WTC11 (cell line): ENCODE measurements around the gene RGS12. TPM values are rescaled to one million over a fixed set of nuclear protein-coding genes. Genes with fewer than 3 reads are reported as not detected.

ENCODE experiments used
- ATAC-seq: fragments of 200-7000 bp; cut with Tn5 transposase; 2 replicates; pipeline ENCODE4 v1.10.0; 2021; ENCODE audit warnings: mild to moderate bottlenecking, moderate library complexity
- CTCF ChIA-PET: fragments of 300-600 bp; sonication (Branson Sonifier 250); formaldehyde crosslinking; loops from one replicate; lab custom pipeline; 2021; ENCODE audit warnings: antibody characterized with exemption; lab: Charles Lee
- POLR2A ChIA-PET: fragments of 350-600 bp; sonication (Branson Sonifier 250); formaldehyde crosslinking; loops from one replicate; lab custom pipeline; 2021; ENCODE audit warnings: antibody characterized with exemption; lab: Charles Lee
- DNase-seq: peaks from one replicate; pipeline ENCODE4 v3.0.0; 2021; ENCODE audit warnings: low spot score
- H3K27ac Mint-ChIP-seq: 2 replicates; pipeline ENCODE4 v1.8.0; 2021; ENCODE audit warnings: mixed read lengths
- H3K27me3 Mint-ChIP-seq: 2 replicates; pipeline ENCODE4 v1.8.0; 2021; ENCODE audit warnings: low read depth, mild to moderate bottlenecking, moderate library complexity, mixed read lengths
- H3K36me3 Mint-ChIP-seq: 2 replicates; pipeline ENCODE4 v1.8.0; 2021; ENCODE audit warnings: mixed read lengths
- H3K4me1 Mint-ChIP-seq: 2 replicates; pipeline ENCODE4 v1.8.0; 2022; ENCODE audit warnings: mixed read lengths
- H3K4me3 Mint-ChIP-seq: 2 replicates; pipeline ENCODE4 v1.8.0; 2021; ENCODE audit warnings: mild to moderate bottlenecking, moderate library complexity, mixed read lengths
- H3K9me3 Mint-ChIP-seq: 2 replicates; pipeline ENCODE4 v1.8.0; 2021; ENCODE audit warnings: mixed read lengths
- CBFB ChIP-seq: sonication (generic); formaldehyde crosslinking; IDR thresholded peaks from 2 replicates; pipeline ENCODE4 v1.8.1; 2022; ENCODE audit warnings: mild to moderate bottlenecking, low read depth, missing genetic modification reagents
- CREB1 ChIP-seq: sonication (generic); formaldehyde crosslinking; IDR thresholded peaks from 2 replicates; pipeline ENCODE4 v1.8.0; 2023; ENCODE audit warnings: mild to moderate bottlenecking, missing genetic modification reagents
- FOXK1 ChIP-seq: sonication (generic); formaldehyde crosslinking; IDR thresholded peaks from 2 replicates; pipeline ENCODE4 v1.8.0; 2022; ENCODE audit warnings: mild to moderate bottlenecking, moderate library complexity, missing genetic modification reagents
- GTF2I ChIP-seq: fragments of 250-450 bp; sonication (Bioruptor Pico); conservative IDR thresholded peaks from 2 replicates; pipeline ENCODE4 v1.4.0; 2021; ENCODE audit warnings: mild to moderate bottlenecking
- HMGA2 ChIP-seq: fragments of 250-450 bp; sonication (Bioruptor Pico); IDR thresholded peaks from 2 replicates; pipeline ENCODE4 v1.4.0; 2021; ENCODE audit warnings: mild to moderate bottlenecking, moderate library complexity
- KAT7 ChIP-seq: sonication (generic); formaldehyde crosslinking; IDR thresholded peaks from 2 replicates; pipeline ENCODE4 v1.8.1; 2023; ENCODE audit warnings: missing genetic modification reagents, mild to moderate bottlenecking, borderline replicate concordance
- MAX ChIP-seq: sonication (generic); formaldehyde crosslinking; IDR thresholded peaks from 2 replicates; pipeline ENCODE4 v1.8.0; 2022; ENCODE audit warnings: mild to moderate bottlenecking, missing genetic modification reagents
- PRDM15 ChIP-seq: sonication (generic); formaldehyde crosslinking; IDR thresholded peaks from 2 replicates; pipeline ENCODE4 v1.8.0; 2022; ENCODE audit warnings: missing genetic modification reagents
- RORB ChIP-seq: fragments of 250-450 bp; sonication (Bioruptor Pico); IDR thresholded peaks from 2 replicates; pipeline ENCODE4 v1.9.0; 2021; ENCODE audit warnings: mild to moderate bottlenecking
- TCF7 ChIP-seq: sonication (generic); formaldehyde crosslinking; IDR thresholded peaks from 2 replicates; pipeline ENCODE4 v1.8.0; 2022; ENCODE audit warnings: mild to moderate bottlenecking, low read depth, missing genetic modification reagents, moderate library complexity
- USF1 ChIP-seq: sonication (generic); formaldehyde crosslinking; IDR thresholded peaks from 2 replicates; pipeline ENCODE4 v1.8.0; 2022; ENCODE audit warnings: mild to moderate bottlenecking, missing genetic modification reagents
- ZNF281 ChIP-seq: sonication (generic); formaldehyde crosslinking; IDR thresholded peaks from 2 replicates; pipeline ENCODE4 v1.8.0; 2023; ENCODE audit warnings: mild to moderate bottlenecking, missing genetic modification reagents
- ZNF416 ChIP-seq: fragments of 250-450 bp; sonication (Bioruptor Pico); IDR thresholded peaks from 2 replicates; pipeline ENCODE4 v1.9.0; 2021; ENCODE audit warnings: mild to moderate bottlenecking, inconsistent platforms
- ZNF423 ChIP-seq: fragments of 250-450 bp; sonication (Bioruptor Pico); IDR thresholded peaks from 2 replicates; pipeline ENCODE4 v2.1.2; 2022; ENCODE audit warnings: mild to moderate bottlenecking, moderate library complexity
- total RNA-seq: library from RNA; stranded (reverse); gene quantifications from 3 replicates; pipeline ENCODE4 v1.2.3, GENCODE V29; 2021
- TF ChIP-seq, protein P1 (sequence below): sonication (generic); formaldehyde crosslinking; IDR thresholded peaks from 2 replicates; pipeline ENCODE4 v1.8.1; 2023; ENCODE audit warnings: mild to moderate bottlenecking, missing genetic modification reagents, borderline replicate concordance
- TF ChIP-seq, protein P2 (sequence below): fragments of 250-450 bp; sonication (Bioruptor Pico); IDR thresholded peaks from 2 replicates; pipeline ENCODE4 v1.9.0; 2021; ENCODE audit warnings: mild to moderate bottlenecking
- TF ChIP-seq, protein P3 (sequence below): sonication (generic); formaldehyde crosslinking; IDR thresholded peaks from 2 replicates; pipeline ENCODE4 v1.8.1; 2023; ENCODE audit warnings: mild to moderate bottlenecking, missing genetic modification reagents, moderate library complexity
- TF ChIP-seq, protein P4 (sequence below): fragments of 250-450 bp; sonication (Bioruptor Pico); IDR thresholded peaks from 2 replicates; pipeline ENCODE4 v1.9.0; 2021; ENCODE audit warnings: mild to moderate bottlenecking

The RGS12 gene
- total RNA-seq, 1 experiment from 2014 or later: 21.0 TPM

DNA sequence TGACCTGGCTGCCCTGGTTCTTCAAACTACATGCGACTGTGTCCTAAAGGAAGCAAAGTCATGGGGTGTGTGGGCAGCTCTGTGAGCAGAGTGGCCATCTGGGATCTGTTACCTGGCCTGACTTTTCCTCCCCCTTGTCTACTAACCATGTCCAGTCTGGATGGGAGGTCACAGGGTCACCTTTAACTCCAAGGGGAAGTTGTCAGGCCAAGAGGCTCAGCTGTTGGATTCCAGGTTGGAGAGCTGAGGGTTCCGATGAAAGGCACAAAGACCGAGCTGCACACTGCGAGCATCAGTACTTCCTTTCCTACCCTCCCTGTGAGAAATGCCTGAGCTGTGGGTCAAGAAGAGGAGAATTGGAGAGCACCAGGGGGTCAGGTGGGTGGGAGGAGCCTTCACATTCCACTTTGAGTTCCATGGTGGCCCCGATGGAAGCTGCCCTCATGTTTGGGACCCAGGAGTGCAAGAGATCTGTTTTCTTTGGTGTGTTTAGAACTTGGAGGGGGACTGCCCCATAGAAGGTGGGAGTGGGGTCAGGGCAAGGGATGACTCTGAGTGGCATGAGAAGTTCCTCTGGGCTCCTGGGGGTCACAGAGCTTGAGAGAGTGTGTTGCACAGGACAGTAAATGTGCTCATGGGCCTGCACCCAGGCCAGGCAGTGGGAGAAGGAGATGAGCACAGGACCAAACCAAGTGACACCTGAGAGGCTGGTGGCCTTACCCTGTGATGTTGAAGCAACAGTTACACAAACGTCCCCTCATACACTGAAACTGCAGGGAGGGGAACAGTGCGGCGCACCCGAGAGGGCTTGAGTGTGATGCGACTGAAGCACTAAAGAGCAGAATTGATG lies 36.2 kb downstream of the RGS12 start (continued):
- TF ChIP-seq, protein P1, sequence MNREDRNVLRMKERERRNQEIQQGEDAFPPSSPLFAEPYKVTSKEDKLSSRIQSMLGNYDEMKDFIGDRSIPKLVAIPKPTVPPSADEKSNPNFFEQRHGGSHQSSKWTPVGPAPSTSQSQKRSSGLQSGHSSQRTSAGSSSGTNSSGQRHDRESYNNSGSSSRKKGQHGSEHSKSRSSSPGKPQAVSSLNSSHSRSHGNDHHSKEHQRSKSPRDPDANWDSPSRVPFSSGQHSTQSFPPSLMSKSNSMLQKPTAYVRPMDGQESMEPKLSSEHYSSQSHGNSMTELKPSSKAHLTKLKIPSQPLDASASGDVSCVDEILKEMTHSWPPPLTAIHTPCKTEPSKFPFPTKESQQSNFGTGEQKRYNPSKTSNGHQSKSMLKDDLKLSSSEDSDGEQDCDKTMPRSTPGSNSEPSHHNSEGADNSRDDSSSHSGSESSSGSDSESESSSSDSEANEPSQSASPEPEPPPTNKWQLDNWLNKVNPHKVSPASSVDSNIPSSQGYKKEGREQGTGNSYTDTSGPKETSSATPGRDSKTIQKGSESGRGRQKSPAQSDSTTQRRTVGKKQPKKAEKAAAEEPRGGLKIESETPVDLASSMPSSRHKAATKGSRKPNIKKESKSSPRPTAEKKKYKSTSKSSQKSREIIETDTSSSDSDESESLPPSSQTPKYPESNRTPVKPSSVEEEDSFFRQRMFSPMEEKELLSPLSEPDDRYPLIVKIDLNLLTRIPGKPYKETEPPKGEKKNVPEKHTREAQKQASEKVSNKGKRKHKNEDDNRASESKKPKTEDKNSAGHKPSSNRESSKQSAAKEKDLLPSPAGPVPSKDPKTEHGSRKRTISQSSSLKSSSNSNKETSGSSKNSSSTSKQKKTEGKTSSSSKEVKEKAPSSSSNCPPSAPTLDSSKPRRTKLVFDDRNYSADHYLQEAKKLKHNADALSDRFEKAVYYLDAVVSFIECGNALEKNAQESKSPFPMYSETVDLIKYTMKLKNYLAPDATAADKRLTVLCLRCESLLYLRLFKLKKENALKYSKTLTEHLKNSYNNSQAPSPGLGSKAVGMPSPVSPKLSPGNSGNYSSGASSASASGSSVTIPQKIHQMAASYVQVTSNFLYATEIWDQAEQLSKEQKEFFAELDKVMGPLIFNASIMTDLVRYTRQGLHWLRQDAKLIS: no peak
- TF ChIP-seq, protein P2, sequence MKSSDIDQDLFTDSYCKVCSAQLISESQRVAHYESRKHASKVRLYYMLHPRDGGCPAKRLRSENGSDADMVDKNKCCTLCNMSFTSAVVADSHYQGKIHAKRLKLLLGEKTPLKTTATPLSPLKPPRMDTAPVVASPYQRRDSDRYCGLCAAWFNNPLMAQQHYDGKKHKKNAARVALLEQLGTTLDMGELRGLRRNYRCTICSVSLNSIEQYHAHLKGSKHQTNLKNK (CRISPR knock-in tag): no peak
- TF ChIP-seq HMGA2: no peak
- no peak for TF ChIP-seq PRDM15 (CRISPR knock-in tag)
- no peak for TF ChIP-seq TCF7 (CRISPR knock-in tag)

GRCh38 chr4:3329887-3330286 lies 37.1 kb downstream of the RGS12 start:
- ChIA-PET POLR2A (no interaction called here), CTCF (interaction anchor here (0.6 kb wide), 1 partner anchor 11 kb away, joined by 3 read pairs; no protein-coding TSS in a partner anchor)
- no peak for TF ChIP-seq FOXK1 (CRISPR knock-in tag)
- no peak for TF ChIP-seq MAX (CRISPR knock-in tag)
- TF ChIP-seq, protein P3, sequence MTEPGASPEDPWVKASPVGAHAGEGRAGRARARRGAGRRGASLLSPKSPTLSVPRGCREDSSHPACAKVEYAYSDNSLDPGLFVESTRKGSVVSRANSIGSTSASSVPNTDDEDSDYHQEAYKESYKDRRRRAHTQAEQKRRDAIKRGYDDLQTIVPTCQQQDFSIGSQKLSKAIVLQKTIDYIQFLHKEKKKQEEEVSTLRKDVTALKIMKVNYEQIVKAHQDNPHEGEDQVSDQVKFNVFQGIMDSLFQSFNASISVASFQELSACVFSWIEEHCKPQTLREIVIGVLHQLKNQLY (CRISPR knock-in tag): no peak
- no peak for TF ChIP-seq KAT7
- no peak for TF ChIP-seq ZNF416 (CRISPR knock-in tag)
- no peak for TF ChIP-seq ZNF281
- TF ChIP-seq ZNF423 (CRISPR knock-in tag): no peak
- no peak for TF ChIP-seq TCF7 (CRISPR knock-in tag)
- TF ChIP-seq CREB1 (CRISPR knock-in tag): no peak
- TF ChIP-seq, protein P4, sequence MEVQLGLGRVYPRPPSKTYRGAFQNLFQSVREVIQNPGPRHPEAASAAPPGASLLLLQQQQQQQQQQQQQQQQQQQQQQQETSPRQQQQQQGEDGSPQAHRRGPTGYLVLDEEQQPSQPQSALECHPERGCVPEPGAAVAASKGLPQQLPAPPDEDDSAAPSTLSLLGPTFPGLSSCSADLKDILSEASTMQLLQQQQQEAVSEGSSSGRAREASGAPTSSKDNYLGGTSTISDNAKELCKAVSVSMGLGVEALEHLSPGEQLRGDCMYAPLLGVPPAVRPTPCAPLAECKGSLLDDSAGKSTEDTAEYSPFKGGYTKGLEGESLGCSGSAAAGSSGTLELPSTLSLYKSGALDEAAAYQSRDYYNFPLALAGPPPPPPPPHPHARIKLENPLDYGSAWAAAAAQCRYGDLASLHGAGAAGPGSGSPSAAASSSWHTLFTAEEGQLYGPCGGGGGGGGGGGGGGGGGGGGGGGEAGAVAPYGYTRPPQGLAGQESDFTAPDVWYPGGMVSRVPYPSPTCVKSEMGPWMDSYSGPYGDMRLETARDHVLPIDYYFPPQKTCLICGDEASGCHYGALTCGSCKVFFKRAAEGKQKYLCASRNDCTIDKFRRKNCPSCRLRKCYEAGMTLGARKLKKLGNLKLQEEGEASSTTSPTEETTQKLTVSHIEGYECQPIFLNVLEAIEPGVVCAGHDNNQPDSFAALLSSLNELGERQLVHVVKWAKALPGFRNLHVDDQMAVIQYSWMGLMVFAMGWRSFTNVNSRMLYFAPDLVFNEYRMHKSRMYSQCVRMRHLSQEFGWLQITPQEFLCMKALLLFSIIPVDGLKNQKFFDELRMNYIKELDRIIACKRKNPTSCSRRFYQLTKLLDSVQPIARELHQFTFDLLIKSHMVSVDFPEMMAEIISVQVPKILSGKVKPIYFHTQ (CRISPR knock-in tag): no peak
- TF ChIP-seq USF1: no peak
- no peak for TF ChIP-seq GTF2I (CRISPR knock-in tag)
- TF ChIP-seq RORB (CRISPR knock-in tag): no peak
- TF ChIP-seq CBFB: no peak

More at GRCh38 chr4:3329887-3330286, 37.1 kb downstream of the RGS12 start:
- Mint-ChIP-seq H3K9me3 (no peaks in the 10 kb centered on the region), H3K4me1 (no peaks in the 10 kb centered on the region), H3K27me3 (no peaks in the 10 kb centered on the region), H3K4me3 (no peak overlapping the region), H3K36me3 (no peaks in the 10 kb centered on the region), H3K27ac (peak overlapping the region; percentile 31; the same call in 1 of the 2 replicates)
- ATAC-seq: no peak
- no peak for DNase-seq
